Astrocyte (in vitro differentiated cells and primary cell): ENCODE results near the gene PTPRN2.

ENCODE experiments used
- EZH2 ChIP-seq: IDR thresholded peaks from 2 replicates; pipeline ENCODE4 v1.6.1; 2012; ENCODE audit warnings: mild to moderate bottlenecking, low read length, inconsistent platforms; ENCODE audit not compliant: insufficient read depth
- TF ChIP-seq, protein P1 (sequence below): IDR thresholded peaks from 2 replicates; pipeline ENCODE4 v1.5.1; 2011; ENCODE audit warnings: low read depth, mild to moderate bottlenecking, inconsistent platforms, low read length, moderate library complexity; ENCODE audit not compliant: insufficient read depth

GRCh38 chr7:157871681-157872080 is 715.9 kb downstream of the PTPRN2 start:
- TF ChIP-seq, protein P1, sequence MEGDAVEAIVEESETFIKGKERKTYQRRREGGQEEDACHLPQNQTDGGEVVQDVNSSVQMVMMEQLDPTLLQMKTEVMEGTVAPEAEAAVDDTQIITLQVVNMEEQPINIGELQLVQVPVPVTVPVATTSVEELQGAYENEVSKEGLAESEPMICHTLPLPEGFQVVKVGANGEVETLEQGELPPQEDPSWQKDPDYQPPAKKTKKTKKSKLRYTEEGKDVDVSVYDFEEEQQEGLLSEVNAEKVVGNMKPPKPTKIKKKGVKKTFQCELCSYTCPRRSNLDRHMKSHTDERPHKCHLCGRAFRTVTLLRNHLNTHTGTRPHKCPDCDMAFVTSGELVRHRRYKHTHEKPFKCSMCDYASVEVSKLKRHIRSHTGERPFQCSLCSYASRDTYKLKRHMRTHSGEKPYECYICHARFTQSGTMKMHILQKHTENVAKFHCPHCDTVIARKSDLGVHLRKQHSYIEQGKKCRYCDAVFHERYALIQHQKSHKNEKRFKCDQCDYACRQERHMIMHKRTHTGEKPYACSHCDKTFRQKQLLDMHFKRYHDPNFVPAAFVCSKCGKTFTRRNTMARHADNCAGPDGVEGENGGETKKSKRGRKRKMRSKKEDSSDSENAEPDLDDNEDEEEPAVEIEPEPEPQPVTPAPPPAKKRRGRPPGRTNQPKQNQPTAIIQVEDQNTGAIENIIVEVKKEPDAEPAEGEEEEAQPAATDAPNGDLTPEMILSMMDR = no peak
- TF ChIP-seq EZH2 = no peak
